HG03060 (cell line): ENCODE results near the gene ZNF518A.

Experiments used
- ATAC-seq: cut with Tn5 transposase; IDR thresholded peaks from one replicate; pipeline ENCODE4 v1.9.1; 2021; ENCODE audit warnings: low read depth, moderate number of reproducible peaks; ENCODE audit not compliant: unreplicated experiment

Gene ZNF518A

GRCh38 chr10:96129387-96130325 lies at the start of gene ZNF518A:
Gene ZNF518A (plus strand): TSS chr10:96130297. CDS start chr10:96156323, 26,026 bp downstream.
- ATAC-seq = peak; percentile 53

- no peak for ATAC-seq
Observed at GRCh38 chr10:96082153-96082552, 47.9 kb upstream of the ZNF518A start.

- ATAC-seq = no peak
Observed at GRCh38 chr10:96082748-96083147, 47.3 kb upstream of the ZNF518A start.

- ATAC-seq = no peak
Observed at GRCh38 chr10:96089116-96089515, 41.0 kb upstream of the ZNF518A start.

GRCh38 chr10:96089670-96090462 lies 40.2 kb upstream of the ZNF518A start:
- ATAC-seq = peak; percentile 58

- no peak for ATAC-seq
Observed at GRCh38 chr10:96090463-96090800, 39.7 kb upstream of the ZNF518A start.

- ATAC-seq = no peak
Observed at GRCh38 chr10:96092999-96093767, 36.9 kb upstream of the ZNF518A start.

GRCh38 chr10:96093948-96094347 lies 36.1 kb upstream of the ZNF518A start:
- no peak for ATAC-seq

GRCh38 chr10:96096958-96097357 lies 33.1 kb upstream of the ZNF518A start:
- no peak for ATAC-seq

GRCh38 chr10:96097865-96098264 lies 32.2 kb upstream of the ZNF518A start:
- ATAC-seq = no peak

- no peak for ATAC-seq
Observed at GRCh38 chr10:96107623-96108038, 22.5 kb upstream of the ZNF518A start.

- no peak for ATAC-seq
Observed at GRCh38 chr10:96112531-96112930, 17.6 kb upstream of the ZNF518A start.

- no peak for ATAC-seq
Observed at GRCh38 chr10:96118604-96119450, 11.3 kb upstream of the ZNF518A start.

- ATAC-seq = no peak
Observed at GRCh38 chr10:96122824-96123223, 7.3 kb upstream of the ZNF518A start.

- ATAC-seq = no peak
Observed at GRCh38 chr10:96124230-96125141, 5.6 kb upstream of the ZNF518A start.

GRCh38 chr10:96125142-96125515 lies 5.0 kb upstream of the ZNF518A start:
- no peak for ATAC-seq

- peak; percentile 42 for ATAC-seq
Observed at GRCh38 chr10:96130326-96130995, 364 bp downstream of the ZNF518A start.

GRCh38 chr10:96131621-96132020 lies 1.5 kb downstream of the ZNF518A start:
- ATAC-seq = no peak
